ENCODE measurements around the gene CTTN.

The CTTN gene

GRCh38 chr11:70397983-70398833, at the start of gene CTTN:
Gene CTTN, plus strand, starts transcription at chr11:70398529. Its CDS starts 8,769 bp downstream, at chr11:70407298.
- peak; percentile 25 to 93 (median 72) for DNase-seq

- DNase-seq: no peak
These were observed 49.7 kb upstream of the CTTN start for GRCh38 chr11:70348608-70349007.

GRCh38 chr11:70351646-70352045, 46.7 kb upstream of the CTTN start:
- no peak for DNase-seq

GRCh38 chr11:70352100-70352499, 46.2 kb upstream of the CTTN start:
- DNase-seq: no peak

GRCh38 chr11:70352601-70353000, 45.7 kb upstream of the CTTN start:
- DNase-seq: no peak

GRCh38 chr11:70353329-70353728, 45.0 kb upstream of the CTTN start:
- no peak for DNase-seq

- no peak for DNase-seq
These were observed 44.3 kb upstream of the CTTN start for GRCh38 chr11:70353900-70354568.

GRCh38 chr11:70354629-70355028, 43.7 kb upstream of the CTTN start:
- DNase-seq: no peak

GRCh38 chr11:70358753-70359152, 39.6 kb upstream of the CTTN start:
- peak in 1 of 51 donors; percentile 9 for DNase-seq

- no peak for DNase-seq
These were observed 38.7 kb upstream of the CTTN start for GRCh38 chr11:70359451-70360205.

GRCh38 chr11:70360211-70360610, 38.1 kb upstream of the CTTN start:
- DNase-seq: no peak

GRCh38 chr11:70364178-70364577, 34.2 kb upstream of the CTTN start:
- no peak for DNase-seq

GRCh38 chr11:70364745-70365543, 33.4 kb upstream of the CTTN start:
- no peak for DNase-seq

- no peak for DNase-seq
These were observed 32.8 kb upstream of the CTTN start for GRCh38 chr11:70365544-70365927.

GRCh38 chr11:70367071-70367470, 31.3 kb upstream of the CTTN start:
- no peak for DNase-seq

GRCh38 chr11:70368961-70369360, 29.4 kb upstream of the CTTN start:
- DNase-seq: no peak

GRCh38 chr11:70371241-70371640, 27.1 kb upstream of the CTTN start:
- no peak for DNase-seq

GRCh38 chr11:70372076-70372475, 26.3 kb upstream of the CTTN start:
- DNase-seq: no peak

- no peak for DNase-seq
These were observed 21.7 kb upstream of the CTTN start for GRCh38 chr11:70376621-70377020.

- no peak for DNase-seq
These were observed 20.7 kb upstream of the CTTN start for GRCh38 chr11:70377645-70378044.

- no peak for DNase-seq
These were observed 19.7 kb upstream of the CTTN start for GRCh38 chr11:70378506-70379134.
